ENCODE results near the gene MYO3B.

MYO3B gene

DNA sequence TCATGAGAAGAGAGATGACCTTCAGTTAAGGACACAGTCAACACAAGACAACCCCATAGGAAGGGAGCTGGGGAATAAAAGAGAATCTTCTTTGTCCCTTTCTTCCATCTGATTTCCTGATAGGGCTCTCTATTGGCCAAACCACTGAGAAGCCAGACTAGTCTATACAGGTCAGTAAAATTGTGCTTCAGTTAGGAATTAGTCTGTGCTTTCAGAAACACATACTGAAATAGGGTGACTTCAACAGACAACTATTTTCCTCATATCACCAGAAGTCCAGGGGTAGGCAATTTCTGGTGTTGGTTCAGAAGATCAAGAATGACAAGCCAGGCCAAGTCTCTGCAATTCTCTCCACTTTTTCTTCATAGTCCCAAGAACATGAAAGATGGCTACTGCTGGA, 385.5 kb downstream of the MYO3B start:
- TF ChIP-seq, protein P1, sequence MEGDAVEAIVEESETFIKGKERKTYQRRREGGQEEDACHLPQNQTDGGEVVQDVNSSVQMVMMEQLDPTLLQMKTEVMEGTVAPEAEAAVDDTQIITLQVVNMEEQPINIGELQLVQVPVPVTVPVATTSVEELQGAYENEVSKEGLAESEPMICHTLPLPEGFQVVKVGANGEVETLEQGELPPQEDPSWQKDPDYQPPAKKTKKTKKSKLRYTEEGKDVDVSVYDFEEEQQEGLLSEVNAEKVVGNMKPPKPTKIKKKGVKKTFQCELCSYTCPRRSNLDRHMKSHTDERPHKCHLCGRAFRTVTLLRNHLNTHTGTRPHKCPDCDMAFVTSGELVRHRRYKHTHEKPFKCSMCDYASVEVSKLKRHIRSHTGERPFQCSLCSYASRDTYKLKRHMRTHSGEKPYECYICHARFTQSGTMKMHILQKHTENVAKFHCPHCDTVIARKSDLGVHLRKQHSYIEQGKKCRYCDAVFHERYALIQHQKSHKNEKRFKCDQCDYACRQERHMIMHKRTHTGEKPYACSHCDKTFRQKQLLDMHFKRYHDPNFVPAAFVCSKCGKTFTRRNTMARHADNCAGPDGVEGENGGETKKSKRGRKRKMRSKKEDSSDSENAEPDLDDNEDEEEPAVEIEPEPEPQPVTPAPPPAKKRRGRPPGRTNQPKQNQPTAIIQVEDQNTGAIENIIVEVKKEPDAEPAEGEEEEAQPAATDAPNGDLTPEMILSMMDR (IDR thresholded peaks at IDR 0.05; ENCODE audit: borderline replicate concordance, control extremely low read depth, extremely low read depth, insufficient read depth, missing control alignments): no peak
- no peak for DNase-seq (ENCODE audit: low spot score)
- in situ Hi-C loops (cut with MboI; ENCODE audit: low sequenced_read_pairs, unreplicated experiment): no loop called here

DNA sequence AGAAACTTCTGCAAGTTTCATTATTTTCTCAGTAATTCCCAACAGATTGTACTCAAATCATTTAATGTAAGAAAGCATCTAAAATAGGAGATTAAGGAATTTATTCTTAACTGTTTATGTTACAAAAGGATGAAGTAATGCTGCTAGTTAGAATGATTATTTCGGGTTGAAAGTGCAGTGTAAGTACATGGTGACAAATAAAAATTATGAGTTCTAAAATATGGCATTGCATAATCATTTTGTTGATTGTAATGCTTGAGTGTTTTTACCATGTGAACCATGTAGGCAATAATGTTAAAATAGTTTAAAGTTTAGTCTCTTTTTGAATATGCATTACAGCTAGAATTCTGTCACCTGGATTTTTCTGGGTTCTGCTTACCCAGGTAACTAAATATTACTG, 388.2 kb downstream of the MYO3B start:
- no peak for DNase-seq (ENCODE audit: low spot score)
- TF ChIP-seq, protein P1 (IDR thresholded peaks at IDR 0.05; ENCODE audit: borderline replicate concordance, control extremely low read depth, extremely low read depth, insufficient read depth, missing control alignments): no peak
- in situ Hi-C loops (cut with MboI; ENCODE audit: low sequenced_read_pairs, unreplicated experiment): no loop called here

DNA sequence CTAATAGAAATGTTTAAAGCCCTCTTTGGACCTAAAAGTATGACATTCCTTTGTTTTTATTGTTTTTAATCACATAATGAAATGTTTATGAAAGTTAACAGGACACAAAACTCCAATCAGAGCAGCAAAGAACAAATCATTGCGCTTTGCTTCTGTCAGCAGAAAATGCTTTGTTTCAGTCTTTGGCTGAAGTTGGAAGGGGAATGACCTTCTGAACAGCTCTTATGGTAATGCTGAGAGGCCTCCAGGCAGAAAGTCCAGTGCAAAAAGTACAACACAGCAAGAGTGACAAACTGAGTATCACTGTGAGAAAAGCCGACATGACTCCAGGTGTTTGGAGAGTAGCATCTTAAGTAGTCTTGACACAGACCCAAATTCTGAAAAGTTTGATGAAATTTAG, 389.5 kb downstream of the MYO3B start:
- TF ChIP-seq, protein P1 (IDR thresholded peaks at IDR 0.05; ENCODE audit: borderline replicate concordance, control extremely low read depth, extremely low read depth, insufficient read depth, missing control alignments): no peak
- in situ Hi-C loops (cut with MboI; ENCODE audit: low sequenced_read_pairs, unreplicated experiment): no loop called here
- DNase-seq (ENCODE audit: low spot score): no peak

DNA sequence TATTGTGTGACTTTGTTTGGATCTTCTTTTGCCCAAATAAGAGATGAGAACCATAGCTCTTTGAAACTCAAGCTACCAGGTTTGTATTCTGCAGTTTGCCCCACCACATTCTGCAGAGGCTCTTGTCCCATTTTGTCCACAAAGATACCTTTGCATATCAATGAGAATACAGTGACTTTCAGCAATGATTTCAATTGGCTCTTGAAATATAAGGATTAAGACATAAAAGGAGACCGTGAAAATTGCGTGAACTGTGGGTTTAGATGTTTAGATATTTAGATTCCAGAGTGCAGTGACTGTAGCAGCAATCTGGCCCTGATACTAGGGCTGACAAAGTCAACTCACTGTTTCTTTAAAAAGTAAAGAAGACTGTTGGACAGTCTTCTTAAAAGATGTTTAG, 390.6 kb downstream of the MYO3B start:
- TF ChIP-seq, protein P1 (IDR thresholded peaks at IDR 0.05; ENCODE audit: borderline replicate concordance, control extremely low read depth, extremely low read depth, insufficient read depth, missing control alignments): no peak
- in situ Hi-C loops (cut with MboI; ENCODE audit: low sequenced_read_pairs, unreplicated experiment): no loop called here
- no peak for DNase-seq (ENCODE audit: low spot score)

DNA sequence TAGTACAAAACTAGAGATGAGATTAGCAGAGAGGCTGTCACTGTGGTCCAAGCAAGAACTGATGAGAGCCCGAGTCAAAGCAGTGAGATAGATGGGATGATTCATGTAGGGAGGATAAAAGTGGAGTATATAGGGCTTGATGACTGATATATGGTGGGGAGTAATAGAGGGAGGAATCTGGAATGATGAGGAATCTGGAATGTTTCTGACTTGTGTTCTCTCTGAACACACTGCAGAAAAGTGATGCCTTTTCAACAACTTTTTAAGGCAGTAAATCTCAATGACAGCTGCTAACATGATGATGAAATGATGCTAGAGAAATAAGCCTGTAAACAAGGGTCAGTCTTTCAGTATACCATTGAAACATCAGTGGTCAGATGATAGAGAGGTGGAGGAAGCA, 393.7 kb downstream of the MYO3B start:
- in situ Hi-C loops (cut with MboI; ENCODE audit: low sequenced_read_pairs, unreplicated experiment): no loop called here
- TF ChIP-seq, protein P1 (IDR thresholded peaks at IDR 0.05; ENCODE audit: borderline replicate concordance, control extremely low read depth, extremely low read depth, insufficient read depth, missing control alignments): no peak
- DNase-seq (ENCODE audit: low spot score): no peak

DNA sequence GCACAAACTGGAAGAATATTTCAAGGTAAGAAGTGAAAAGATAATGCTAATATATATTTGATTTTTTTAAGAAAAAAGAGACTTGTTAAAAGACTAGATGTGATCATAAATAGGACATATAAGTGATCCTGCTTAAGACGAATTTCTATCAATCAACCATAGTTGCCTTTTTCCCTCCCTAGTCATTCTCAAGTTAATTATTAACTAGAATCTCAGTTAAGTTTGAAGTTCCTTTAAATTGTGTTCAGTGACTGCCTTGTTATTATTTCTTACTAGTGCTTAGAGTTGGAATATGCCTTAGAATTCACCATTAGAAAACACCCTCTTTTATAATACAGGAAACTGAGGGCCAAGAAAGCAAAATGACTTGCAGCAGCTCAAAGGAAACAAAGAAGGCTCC, 395.7 kb downstream of the MYO3B start:
- TF ChIP-seq, protein P1 (IDR thresholded peaks at IDR 0.05; ENCODE audit: borderline replicate concordance, control extremely low read depth, extremely low read depth, insufficient read depth, missing control alignments): no peak
- in situ Hi-C loops (cut with MboI; ENCODE audit: low sequenced_read_pairs, unreplicated experiment): no loop called here
- no peak for DNase-seq (ENCODE audit: low spot score)

DNA sequence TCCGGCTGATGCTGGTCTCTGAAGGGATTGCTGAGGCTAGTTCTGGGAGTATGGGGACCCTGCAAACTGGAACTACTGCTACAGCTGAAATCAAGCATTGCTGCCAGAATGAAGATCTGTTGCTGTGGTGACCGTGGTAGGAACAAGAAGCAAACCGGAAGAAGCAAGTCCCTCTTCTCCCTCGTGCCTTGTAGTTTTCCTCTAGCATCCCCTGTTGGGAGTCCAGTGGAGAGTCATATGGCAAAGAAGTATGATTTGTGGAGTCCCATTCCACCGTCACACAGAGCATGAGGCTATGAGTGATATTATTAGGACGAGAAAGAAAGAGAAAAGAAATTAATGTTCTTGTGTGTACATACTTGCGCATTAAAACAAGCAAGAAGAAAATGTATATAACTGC, 398.3 kb downstream of the MYO3B start:
- in situ Hi-C loops (cut with MboI; ENCODE audit: low sequenced_read_pairs, unreplicated experiment): no loop called here
- TF ChIP-seq, protein P1 (IDR thresholded peaks at IDR 0.05; ENCODE audit: borderline replicate concordance, control extremely low read depth, extremely low read depth, insufficient read depth, missing control alignments): no peak
- DNase-seq (ENCODE audit: low spot score): no peak
